GM23338 (cell line): Measurements from ENCODE around the gene MST1.

ENCODE experiments used
- CREB1 ChIP-seq: fragments of 250-450 bp; sonication (Bioruptor Pico); IDR thresholded peaks from 2 replicates; pipeline ENCODE4 v1.5.0; 2020; ENCODE audit warnings: low read depth, mild to moderate bottlenecking, moderate library complexity
- CTCF ChIP-seq, 2 experiments: fragments of 200-600 bp in 1 of 2; sonication (generic) in 1 of 2; conservative IDR thresholded peaks; 2 replicates each; pipeline versions ENCODE4 v1.5.1 to v1.6.1; 2016 to 2017; ENCODE audit warnings: antibody characterized with exemption in 2 of 2, low read depth in 2 of 2, mild to moderate bottlenecking in 2 of 2, moderate library complexity in 1 of 2
- ETS1 ChIP-seq: IDR thresholded peaks from 2 replicates; pipeline ENCODE4 v1.6.1; 2016; ENCODE audit warnings: antibody characterized with exemption
- EZH2 ChIP-seq: fragments of 200-600 bp; sonication (generic); IDR thresholded peaks from one replicate; pipeline ENCODE4 v1.8.0; 2017; ENCODE audit warnings: antibody characterized with exemption, mild to moderate bottlenecking, low read depth; ENCODE audit not compliant: unreplicated experiment
- EZH2phosphoT487 ChIP-seq: fragments of 200-600 bp; sonication (generic); IDR thresholded peaks from one replicate; pipeline ENCODE4 v1.8.1; 2018; ENCODE audit warnings: antibody characterized with exemption; ENCODE audit not compliant: unreplicated experiment
- JUNB ChIP-seq: IDR thresholded peaks from one replicate; pipeline ENCODE4 v1.6.1; 2016; ENCODE audit warnings: antibody characterized with exemption; ENCODE audit not compliant: unreplicated experiment
- POLR2AphosphoS5 ChIP-seq: IDR thresholded peaks from 2 replicates; pipeline ENCODE4 v1.6.1; 2016; ENCODE audit warnings: antibody characterized with exemption, low read depth
- REST ChIP-seq: IDR thresholded peaks from one replicate; pipeline ENCODE4 v1.6.1; 2018; ENCODE audit warnings: antibody characterized with exemption; ENCODE audit not compliant: unreplicated experiment
- STAT1 ChIP-seq: IDR thresholded peaks from one replicate; pipeline ENCODE4 v1.6.1; 2016; ENCODE audit warnings: antibody characterized with exemption; ENCODE audit not compliant: unreplicated experiment
- ZNF331 ChIP-seq: fragments of 250-450 bp; sonication (Bioruptor Pico); IDR thresholded peaks from 2 replicates; pipeline ENCODE4 v1.5.0; 2020; ENCODE audit warnings: low read depth, mild to moderate bottlenecking, moderate library complexity

GRCh38 chr3:49704629-49705028 lies 15.4 kb upstream of the MST1 start:
- TF ChIP-seq CTCF (conservative IDR thresholded peaks at IDR 0.05; ENCODE audit: low read depth in 2 of 2) (no peak), POLR2AphosphoS5 (no peak), EZH2 (no peak), JUNB (no peak), EZH2phosphoT487 (no peak), REST (no peak), CREB1 (CRISPR knock-in tag) (no peak), ZNF331 (CRISPR knock-in tag) (no peak), ETS1 (no peak), STAT1 (no peak)
